Heart left ventricle (tissue), 13 donors: ENCODE results near the gene TPSB2.

Experiments
- POLR2A ChIP-seq, 2 donors: fragments of 450-650 bp; IDR thresholded peaks; one replicate each; pipeline ENCODE4 v1.6.1; 2017; ENCODE audit warnings: antibody characterized with exemption in 2 of 2, mild to moderate bottlenecking in 2 of 2, moderate library complexity in 2 of 2
- TF ChIP-seq, protein P1 (sequence below), 12 donors: fragments of 200-600 bp; sonication (generic) in 4 of 12; IDR thresholded peaks; one replicate each; pipeline versions ENCODE4 v1.5.0 to v1.8.0; 2018 to 2022; ENCODE audit warnings: antibody characterized with exemption in 12 of 12, mild to moderate bottlenecking in 5 of 12
- donor health status: ischemic (EF 13 %, LVEDD 7.1; RV severe dilation, severe dysfunction).
- donor health status: DM: no; HTN: yes; CAD: no.
- donor health status: DM: no; HTN: no; CAD: no.
- donor health status: ischemic (EF 25% LVEDD 6.9; RV normal size, moderate dysfunction).
- donor health status: ischemic (EF 25% LVEDD 5.7; RV mildly dilated, moderate dysfunction).
- donor health status: ischemic (EF 35%, LVEDD 5.7; RV mildly dilated, moderate dysfunction).
- donor health status: nonischemic (EF 11% LVEDD 7.7; RV severe dilation, severe dysfunction).
- donor health status: DM: yes; HTN: yes; CAD: no.
- donor health status: PGD.
- donor health status: ischemic (EF 29% LVEDD 5.4; RV normal size, mild dysfunction).
- donor health status: nonischemic (EF 23%, LVEDD 6.1; RV moderate dilation, normal function).

- TF ChIP-seq, protein P1, sequence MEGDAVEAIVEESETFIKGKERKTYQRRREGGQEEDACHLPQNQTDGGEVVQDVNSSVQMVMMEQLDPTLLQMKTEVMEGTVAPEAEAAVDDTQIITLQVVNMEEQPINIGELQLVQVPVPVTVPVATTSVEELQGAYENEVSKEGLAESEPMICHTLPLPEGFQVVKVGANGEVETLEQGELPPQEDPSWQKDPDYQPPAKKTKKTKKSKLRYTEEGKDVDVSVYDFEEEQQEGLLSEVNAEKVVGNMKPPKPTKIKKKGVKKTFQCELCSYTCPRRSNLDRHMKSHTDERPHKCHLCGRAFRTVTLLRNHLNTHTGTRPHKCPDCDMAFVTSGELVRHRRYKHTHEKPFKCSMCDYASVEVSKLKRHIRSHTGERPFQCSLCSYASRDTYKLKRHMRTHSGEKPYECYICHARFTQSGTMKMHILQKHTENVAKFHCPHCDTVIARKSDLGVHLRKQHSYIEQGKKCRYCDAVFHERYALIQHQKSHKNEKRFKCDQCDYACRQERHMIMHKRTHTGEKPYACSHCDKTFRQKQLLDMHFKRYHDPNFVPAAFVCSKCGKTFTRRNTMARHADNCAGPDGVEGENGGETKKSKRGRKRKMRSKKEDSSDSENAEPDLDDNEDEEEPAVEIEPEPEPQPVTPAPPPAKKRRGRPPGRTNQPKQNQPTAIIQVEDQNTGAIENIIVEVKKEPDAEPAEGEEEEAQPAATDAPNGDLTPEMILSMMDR (IDR thresholded peaks at IDR 0.05): no peak
- no peak for TF ChIP-seq POLR2A (IDR thresholded peaks at IDR 0.05)
These were observed 46.5 kb upstream of the TPSB2 start for GRCh38 chr16:1276580-1276878.
